GM12864 (cell line): ENCODE measurements around the gene PIP5K1C.

Experiments used
- DNase-seq: peaks from one replicate; pipeline ENCODE4 v3.0.0-alpha.2; 2011; ENCODE audit warnings: low read depth
- H3K4me3 ChIP-seq: 2 replicates; pipeline ENCODE4 v1.5.1; 2011; ENCODE audit warnings: mild to moderate bottlenecking, low read depth, low read length, control low read depth
- TF ChIP-seq, protein P1 (sequence below): IDR thresholded peaks from 2 replicates; pipeline ENCODE4 v1.5.1; 2011; ENCODE audit warnings: low read depth, mild to moderate bottlenecking, moderate library complexity, low read length, control low read depth, inconsistent platforms; ENCODE audit errors: missing control alignments

PIP5K1C gene

DNA sequence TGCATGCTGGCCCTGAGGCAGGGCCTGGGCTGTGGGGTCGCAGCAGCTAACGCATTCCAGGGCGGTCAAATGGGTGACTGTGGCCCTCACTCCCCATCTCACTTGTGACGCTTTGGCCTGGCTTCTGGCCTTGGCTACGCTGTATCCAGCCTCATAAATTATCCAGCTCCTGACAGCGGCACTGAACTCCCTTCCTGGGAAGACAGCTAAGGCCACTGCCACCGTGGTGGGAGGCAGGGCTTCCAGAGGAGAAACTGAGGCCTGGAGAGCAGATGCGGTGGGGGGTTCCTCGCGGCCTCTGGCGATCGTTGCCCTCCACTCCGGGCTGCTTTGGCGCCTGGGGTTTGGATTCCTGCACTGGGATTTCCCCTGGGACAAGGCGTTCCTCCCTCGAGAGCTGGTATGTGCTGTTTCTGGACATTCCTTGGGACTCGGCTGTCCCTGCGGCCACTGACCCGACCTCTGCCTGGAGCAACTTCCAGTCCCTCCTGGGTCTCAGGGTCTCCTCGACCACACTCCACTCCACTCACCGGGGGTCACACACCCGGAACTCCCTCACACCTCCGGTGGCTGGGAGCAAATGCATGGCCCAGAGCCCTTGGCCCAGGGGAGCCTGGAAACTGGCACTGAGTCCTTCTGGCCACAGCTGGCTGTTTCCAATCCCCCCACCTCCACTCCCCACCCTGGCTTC is 97.0 kb downstream of the PIP5K1C start:
- no peak overlapping the region for H3K4me3 ChIP-seq
- TF ChIP-seq, protein P1, sequence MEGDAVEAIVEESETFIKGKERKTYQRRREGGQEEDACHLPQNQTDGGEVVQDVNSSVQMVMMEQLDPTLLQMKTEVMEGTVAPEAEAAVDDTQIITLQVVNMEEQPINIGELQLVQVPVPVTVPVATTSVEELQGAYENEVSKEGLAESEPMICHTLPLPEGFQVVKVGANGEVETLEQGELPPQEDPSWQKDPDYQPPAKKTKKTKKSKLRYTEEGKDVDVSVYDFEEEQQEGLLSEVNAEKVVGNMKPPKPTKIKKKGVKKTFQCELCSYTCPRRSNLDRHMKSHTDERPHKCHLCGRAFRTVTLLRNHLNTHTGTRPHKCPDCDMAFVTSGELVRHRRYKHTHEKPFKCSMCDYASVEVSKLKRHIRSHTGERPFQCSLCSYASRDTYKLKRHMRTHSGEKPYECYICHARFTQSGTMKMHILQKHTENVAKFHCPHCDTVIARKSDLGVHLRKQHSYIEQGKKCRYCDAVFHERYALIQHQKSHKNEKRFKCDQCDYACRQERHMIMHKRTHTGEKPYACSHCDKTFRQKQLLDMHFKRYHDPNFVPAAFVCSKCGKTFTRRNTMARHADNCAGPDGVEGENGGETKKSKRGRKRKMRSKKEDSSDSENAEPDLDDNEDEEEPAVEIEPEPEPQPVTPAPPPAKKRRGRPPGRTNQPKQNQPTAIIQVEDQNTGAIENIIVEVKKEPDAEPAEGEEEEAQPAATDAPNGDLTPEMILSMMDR, result no peak
- no peak for DNase-seq

DNA sequence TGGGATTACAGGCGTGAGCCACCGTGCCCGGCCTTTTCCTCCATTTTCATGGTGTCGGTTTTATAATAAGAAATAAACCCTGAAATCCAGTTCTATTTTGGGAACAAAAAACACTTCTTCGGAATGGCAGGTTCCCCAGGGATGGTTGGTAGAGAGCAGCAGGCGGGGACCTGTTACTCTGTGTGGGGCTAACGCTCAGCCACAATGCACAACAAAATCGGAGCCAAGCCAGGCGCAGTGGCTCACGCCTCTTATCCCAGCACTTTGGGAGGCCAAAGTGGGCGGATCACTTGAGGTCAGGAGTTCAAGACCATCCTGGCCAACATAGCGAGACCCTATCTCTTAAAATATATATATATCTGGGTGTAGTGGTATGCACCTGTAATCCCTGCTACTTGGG is 99.2 kb downstream of the PIP5K1C start:
- TF ChIP-seq, protein P1, result no peak
- DNase-seq, result no peak
- no peak overlapping the region for H3K4me3 ChIP-seq

DNA sequence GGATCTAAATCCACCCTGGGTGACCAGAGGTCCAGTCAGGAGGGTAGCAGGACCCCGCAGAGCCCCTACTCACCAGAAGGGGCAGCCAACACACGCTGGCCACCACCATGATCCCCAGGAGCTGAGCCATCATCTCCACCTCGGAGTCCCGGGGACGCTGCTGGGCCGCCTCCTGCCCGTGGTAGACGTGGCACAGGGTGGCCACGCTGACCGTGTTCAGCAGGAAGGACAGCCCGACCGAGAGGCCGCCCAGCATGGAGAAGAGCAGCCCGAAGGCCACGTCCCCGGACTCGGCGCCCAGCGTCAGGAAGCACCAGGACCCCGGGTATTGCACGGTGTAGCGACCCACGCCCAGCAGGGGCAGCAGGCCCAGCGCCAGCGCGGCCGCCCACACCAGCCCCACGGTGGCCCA is 100.5 kb downstream of the PIP5K1C start:
- no peak overlapping the region for H3K4me3 ChIP-seq
- DNase-seq, result no peak
- TF ChIP-seq, protein P1, result no peak

DNA sequence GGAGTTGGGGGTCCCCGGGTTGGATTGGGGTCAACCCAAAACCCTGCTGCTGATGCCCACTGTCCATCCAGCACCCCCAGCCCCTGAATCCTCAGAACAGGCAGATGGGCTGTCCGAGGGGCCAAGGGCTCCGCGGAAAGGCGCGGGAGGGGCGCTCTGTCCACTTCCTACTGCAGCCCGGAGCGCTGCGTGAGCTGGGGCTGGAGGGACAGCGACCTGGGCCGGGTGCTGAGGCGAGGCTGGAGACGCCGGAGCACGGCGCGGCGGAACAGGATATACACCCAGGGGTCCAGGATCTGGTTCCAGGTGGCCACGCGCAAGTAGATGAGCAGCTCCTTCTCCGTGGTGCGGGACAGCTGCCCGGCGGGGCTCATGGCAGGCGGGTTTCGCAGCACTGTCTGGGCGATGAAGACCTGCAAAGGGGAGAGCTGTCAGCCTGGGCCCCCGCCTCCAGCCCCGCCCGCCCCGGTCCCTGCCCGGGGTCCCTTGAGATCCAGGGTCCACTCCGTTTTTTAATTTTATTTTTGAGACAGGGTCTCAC is 104.7 kb downstream of the PIP5K1C start:
- H3K4me3 ChIP-seq, result no peak overlapping the region
- TF ChIP-seq, protein P1, result no peak
- DNase-seq, result no peak

DNA sequence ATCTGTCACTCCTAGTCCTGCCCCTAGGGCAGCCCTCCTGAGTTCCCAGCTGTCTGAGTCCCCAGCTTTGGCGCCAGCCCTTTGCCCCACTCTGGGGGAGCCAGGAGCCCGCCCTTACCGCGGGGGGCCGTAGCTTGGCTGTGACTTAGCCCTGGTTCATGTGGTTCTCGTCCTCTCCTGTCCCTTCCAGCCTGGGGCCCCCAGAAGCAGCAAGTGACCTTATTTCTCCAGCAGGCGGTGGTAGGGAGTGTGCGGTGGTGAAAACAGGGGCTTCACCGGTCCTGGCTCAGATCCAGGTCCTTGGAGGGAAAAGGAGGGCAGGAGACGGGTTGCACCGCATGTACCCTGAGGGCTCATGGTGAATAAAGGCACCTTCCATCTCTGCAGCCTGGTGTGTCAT is 107.1 kb downstream of the PIP5K1C start:
- DNase-seq, result no peak

DNA sequence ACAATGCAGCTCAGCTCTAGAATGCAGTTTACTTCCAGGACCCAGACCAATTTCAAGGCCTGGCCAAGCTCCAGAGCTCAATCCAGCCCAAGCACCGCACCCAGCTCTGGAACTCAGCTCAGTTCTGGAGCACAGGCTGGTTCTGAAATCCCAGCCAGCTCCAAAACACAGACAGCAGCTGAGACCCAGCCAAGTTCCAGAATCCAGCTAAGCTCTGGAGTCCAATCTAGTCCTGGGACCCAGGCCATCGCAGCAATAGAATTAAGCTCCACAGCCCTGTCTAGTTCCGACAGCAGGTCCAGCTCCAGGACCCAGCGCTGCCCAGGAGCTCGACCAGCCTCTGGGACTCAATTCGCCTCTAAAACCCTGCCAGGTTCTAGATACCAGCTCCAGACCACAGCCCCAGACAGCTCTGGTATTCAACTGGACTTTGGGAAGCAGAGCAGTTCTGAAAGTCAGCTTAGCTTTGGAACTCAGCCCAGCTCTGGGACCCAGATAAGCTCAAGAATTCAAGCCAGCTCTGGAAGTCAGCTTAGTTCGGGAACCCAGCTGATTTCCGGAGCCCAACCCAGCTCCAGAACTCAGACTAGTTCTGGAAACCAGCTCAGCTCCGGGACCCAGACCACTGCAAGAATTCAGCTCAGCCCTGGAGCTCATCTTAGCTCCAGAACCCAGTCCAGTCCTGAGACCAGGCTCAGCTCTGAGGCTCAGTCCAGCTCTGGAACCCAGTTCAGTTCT is 108.2 kb downstream of the PIP5K1C start:
- TF ChIP-seq, protein P1, result no peak
- H3K4me3 ChIP-seq, result no peak overlapping the region
- no peak for DNase-seq

More for the DNA sequence above, 107.1 kb downstream of the PIP5K1C start:
- no peak overlapping the region for H3K4me3 ChIP-seq
- TF ChIP-seq, protein P1, result no peak
